Sigmoid colon (tissue), 7 donors: ENCODE data around the gene IPPK. TPM values are rescaled to one million over a fixed set of nuclear protein-coding genes. Genes with fewer than 3 reads are reported as not detected.

ENCODE experiments used
- DNase-seq: peaks from one replicate; pipeline ENCODE4 v3.0.0-alpha.2; 2019
- H3K27ac ChIP-seq, 4 donors: fragments of 200-600 bp; sonication (generic); one replicate each; pipeline ENCODE4 v1.5.1; 2016 to 2019; ENCODE audit warnings: mild to moderate bottlenecking in 1 of 4
- H3K27me3 ChIP-seq, 3 donors: fragments of 200-600 bp; sonication (generic); one replicate each; pipeline ENCODE4 v1.5.1; 2019; ENCODE audit warnings: mild to moderate bottlenecking in 1 of 3
- H3K36me3 ChIP-seq, 4 donors: fragments of 200-600 bp; sonication (generic); one replicate each; pipeline ENCODE4 v1.5.1; 2016 to 2019
- H3K4me1 ChIP-seq, 4 donors: fragments of 200-600 bp; sonication (generic); one replicate each; pipeline ENCODE4 v1.5.1; 2017 to 2019
- H3K4me3 ChIP-seq, 4 donors: fragments of 200-600 bp; sonication (generic); one replicate each; pipeline ENCODE4 v1.5.1; 2017 to 2019; ENCODE audit warnings: mild to moderate bottlenecking in 2 of 4, moderate library complexity in 1 of 4
- H3K9me3 ChIP-seq, 4 donors: fragments of 200-600 bp in 3 of 4; sonication (generic) in 3 of 4; one replicate each; pipeline versions ENCODE4 v1.5.1 to v1.6.1; 2013 to 2019
- CTCF ChIP-seq, 4 experiments: fragments of 450-650 bp in 3 of 4; fragments of 200-600 bp in 1 of 4; IDR thresholded peaks; one replicate each; pipeline ENCODE4 v1.5.1; 2016 to 2019; ENCODE audit warnings: antibody characterized with exemption in 4 of 4, mild to moderate bottlenecking in 3 of 4, moderate library complexity in 2 of 4
- EP300 ChIP-seq, 4 donors: sonication (generic); formaldehyde crosslinking; IDR thresholded peaks; one replicate each; pipeline ENCODE4 v1.6.1; 2017; ENCODE audit warnings: antibody characterized with exemption in 4 of 4
- POLR2A ChIP-seq, 2 donors: fragments of 450-650 bp; IDR thresholded peaks; one replicate each; pipeline ENCODE4 v1.6.1; 2016; ENCODE audit warnings: antibody characterized with exemption in 2 of 2, mild to moderate bottlenecking in 2 of 2, moderate library complexity in 2 of 2
- POLR2AphosphoS5 ChIP-seq, 4 donors: sonication (generic); formaldehyde crosslinking; IDR thresholded peaks; one replicate each; pipeline ENCODE4 v1.6.1; 2017; ENCODE audit warnings: antibody characterized with exemption in 4 of 4
- WGBS, 2 donors: extraction: QIAGEN DNeasy Blood & Tissue Kit; methylation state at CpG; one replicate each; pipeline ENCODE4 v1.1.7; 2013; 5-methylcytosine and 5-hydroxymethylcytosine counted together
- intact Hi-C: fragments of 100-400 bp; cut with DNase I; formaldehyde crosslinking; loops from one replicate; pipeline ENCODE4 v1.15.1; 2023
- polyA plus RNA-seq, 3 donors: library from polyadenylated mRNA; stranded (reverse); fragments of 200-250 nt; gene quantifications; one replicate each; pipeline ENCODE4 v1.2.3, GENCODE V29; 2013
- total RNA-seq, 4 donors: library from RNA; depleted of rRNA; stranded (reverse); fragments of >200 nt; gene quantifications; one replicate each; pipeline ENCODE4 v1.1.0, GENCODE V29; 2016
- donor health status: healthy with polysubstance abuse.
- donor health status: Bipolar disorder and iron deficiency.
- donor health status: healthy.

The IPPK gene
- total and polyA plus RNA-seq, 7 donors, result 3.6 to 12.5 (median 6.4) TPM

- H3K27me3 ChIP-seq, result no peaks in the 10 kb centered on the region
- 97 to 99% methylated on average over 3 of the region's 3 CpGs for WGBS, 2 donors
- intact Hi-C loops, result loop anchor here (10.0 kb wide), 1 partner anchor 51 kb away; the partner anchor contains the start of gene BICD2
- DNase-seq, result no peak
- H3K9me3 ChIP-seq, result no peaks in the 10 kb centered on the region
- no peak overlapping the region for H3K27ac ChIP-seq
- peaks cover 44 to 98% (median 65%) of the 10 kb centered on the region in 4 donors for H3K36me3 ChIP-seq
- no peak for TF ChIP-seq POLR2A (IDR thresholded peaks at IDR 0.05)
- TF ChIP-seq EP300 (IDR thresholded peaks at IDR 0.05), result no peak
- TF ChIP-seq CTCF (IDR thresholded peaks at IDR 0.05), result no peak
- no peak for TF ChIP-seq POLR2AphosphoS5 (IDR thresholded peaks at IDR 0.05)
- H3K4me3 ChIP-seq, result no peak overlapping the region
- H3K4me1 ChIP-seq, result no peaks in the 10 kb centered on the region
Measured at GRCh38 chr9:92714016-92714415, 44.1 kb upstream of the IPPK start.

GRCh38 chr9:92713528-92713927, 43.6 kb upstream of the IPPK start:
- 92 to 95% methylated on average over 15 of the region's 15 CpGs for WGBS, 2 donors
- intact Hi-C loops, result loop anchor here (10.0 kb wide), 1 partner anchor 51 kb away; the partner anchor contains the start of gene BICD2
- Histone ChIP-seq H3K4me3 (no peak overlapping the region), H3K4me1 (no peaks in the 10 kb centered on the region), H3K27ac (no peak overlapping the region), H3K27me3 (no peaks in the 10 kb centered on the region), H3K9me3 (no peaks in the 10 kb centered on the region), H3K36me3 (peaks cover 39 to 93% (median 60%) of the 10 kb centered on the region in 4 donors)
- no peak for DNase-seq
- TF ChIP-seq POLR2A (IDR thresholded peaks at IDR 0.05) (no peak), POLR2AphosphoS5 (IDR thresholded peaks at IDR 0.05) (no peak), EP300 (IDR thresholded peaks at IDR 0.05) (no peak), CTCF (IDR thresholded peaks at IDR 0.05) (no peak)

GRCh38 chr9:92712767-92713166, 42.8 kb upstream of the IPPK start:
- intact Hi-C loops, result loop anchor here (10.0 kb wide), 1 partner anchor 52 kb away; the partner anchor contains the start of gene BICD2
- Histone ChIP-seq H3K27ac (no peak overlapping the region), H3K9me3 (no peaks in the 10 kb centered on the region), H3K27me3 (no peaks in the 10 kb centered on the region), H3K4me3 (no peak overlapping the region), H3K36me3 (peaks cover 34 to 86% (median 53%) of the 10 kb centered on the region in 4 donors), H3K4me1 (no peaks in the 10 kb centered on the region)
- WGBS, 2 donors, result 95 to 96% methylated on average over 15 of the region's 15 CpGs
- no peak for DNase-seq
- TF ChIP-seq POLR2AphosphoS5 (IDR thresholded peaks at IDR 0.05) (no peak), POLR2A (IDR thresholded peaks at IDR 0.05) (no peak), CTCF (IDR thresholded peaks at IDR 0.05) (no peak), EP300 (IDR thresholded peaks at IDR 0.05) (no peak)

GRCh38 chr9:92711844-92712243, 41.9 kb upstream of the IPPK start:
- no peak for TF ChIP-seq POLR2AphosphoS5 (IDR thresholded peaks at IDR 0.05)
- TF ChIP-seq EP300 (IDR thresholded peaks at IDR 0.05), result no peak
- no peak for TF ChIP-seq CTCF (IDR thresholded peaks at IDR 0.05)
- TF ChIP-seq POLR2A (IDR thresholded peaks at IDR 0.05), result no peak
- no peak overlapping the region for H3K4me3 ChIP-seq
- no peaks in the 10 kb centered on the region for H3K4me1 ChIP-seq
- H3K27ac ChIP-seq, result no peak overlapping the region
- DNase-seq, result no peak
- intact Hi-C loops, result loop anchor here (10.0 kb wide), 1 partner anchor 53 kb away; the partner anchor contains the start of gene BICD2
- no peaks in the 10 kb centered on the region for H3K9me3 ChIP-seq
- H3K27me3 ChIP-seq, result no peaks in the 10 kb centered on the region
- peaks cover 27 to 77% (median 44%) of the 10 kb centered on the region in 4 donors for H3K36me3 ChIP-seq
- 58 to 70% methylated on average over 6 of the region's 6 CpGs for WGBS, 2 donors

- 28 to 73% methylated on average over 2 of the region's 2 CpGs for WGBS, 2 donors
- TF ChIP-seq EP300 (IDR thresholded peaks at IDR 0.05), result no peak
- TF ChIP-seq CTCF (IDR thresholded peaks at IDR 0.05), result no peak
- TF ChIP-seq POLR2AphosphoS5 (IDR thresholded peaks at IDR 0.05), result no peak
- TF ChIP-seq POLR2A (IDR thresholded peaks at IDR 0.05), result no peak
- intact Hi-C loops, result loop anchor here (10.0 kb wide), 1 partner anchor 54 kb away; the partner anchor contains the start of gene BICD2
Measured at GRCh38 chr9:92711146-92711545, 41.2 kb upstream of the IPPK start.

More at GRCh38 chr9:92711146-92711545, 41.2 kb upstream of the IPPK start:
- H3K4me3 ChIP-seq, result no peak overlapping the region
- H3K27ac ChIP-seq, result no peak overlapping the region
- H3K4me1 ChIP-seq, result no peaks in the 10 kb centered on the region
- peaks cover 27 to 71% (median 44%) of the 10 kb centered on the region in 4 donors for H3K36me3 ChIP-seq
- no peaks in the 10 kb centered on the region for H3K27me3 ChIP-seq
- no peak for DNase-seq
- H3K9me3 ChIP-seq, result no peaks in the 10 kb centered on the region
